GM18519 (cell line): ENCODE measurements around the gene HIP1R.

ENCODE experiments used
- ATAC-seq: cut with Tn5 transposase; IDR thresholded peaks from one replicate; pipeline ENCODE4 v1.9.1; 2021; ENCODE audit warnings: mild to moderate bottlenecking, moderate library complexity; ENCODE audit not compliant: unreplicated experiment, low FRiP score

HIP1R gene

DNA sequence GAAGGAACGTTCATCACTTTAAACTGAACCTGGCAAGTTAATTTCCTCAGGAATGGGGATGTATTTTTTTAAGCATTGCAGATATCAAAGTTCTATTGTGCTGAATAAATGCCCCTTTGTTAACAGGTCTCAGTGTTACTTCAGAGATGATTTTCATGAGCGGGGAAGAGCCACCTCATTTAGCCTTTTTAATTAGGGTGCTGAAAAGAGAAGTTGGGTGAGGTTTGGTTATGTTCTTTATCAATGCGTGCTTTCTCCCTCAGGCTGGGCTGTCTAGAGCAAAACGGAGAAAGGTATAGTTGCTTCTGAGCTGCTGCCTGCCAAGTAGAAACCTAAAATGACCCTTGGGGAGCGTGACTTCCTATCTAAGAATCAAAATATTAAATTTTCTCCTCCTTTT lies 8.0 kb upstream of the HIP1R start:
- ATAC-seq: no peak

DNA sequence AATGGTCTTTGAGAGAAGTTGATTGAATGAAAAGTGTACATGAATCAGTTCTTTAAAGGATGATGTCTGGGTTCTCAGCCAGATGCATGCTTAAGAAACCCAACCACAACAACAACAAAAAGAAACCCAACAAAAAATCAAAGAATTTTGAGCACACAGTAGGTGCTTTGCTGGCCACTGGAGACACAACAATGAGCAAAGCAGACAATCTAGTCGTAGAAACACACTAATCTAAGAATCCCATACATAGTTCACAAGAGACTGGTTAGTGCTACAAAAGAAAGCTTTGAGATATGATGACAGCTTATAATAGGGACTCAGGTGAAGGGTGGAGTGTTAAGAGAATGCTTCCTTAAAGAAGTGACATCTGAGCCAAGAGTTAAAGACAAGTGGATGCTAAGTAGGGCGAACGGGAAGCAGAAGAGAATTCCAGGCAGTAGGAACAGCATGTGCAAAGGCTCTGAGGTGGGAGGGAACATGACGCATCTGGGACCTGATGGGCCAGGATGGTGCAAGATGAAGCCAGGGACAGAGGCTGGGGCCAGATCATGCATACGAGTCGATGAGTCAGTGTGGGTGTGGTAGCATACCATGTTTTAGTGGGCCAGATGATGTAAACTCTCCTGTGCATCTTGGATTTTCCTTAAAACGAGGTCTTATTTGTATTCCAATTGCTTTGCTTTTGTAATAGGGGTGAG lies 4.6 kb upstream of the HIP1R start:
- ATAC-seq: no peak

- no peak for ATAC-seq
Observed at GRCh38 chr12:122834104-122834920, 945 bp upstream of the HIP1R start.

GRCh38 chr12:122835750-122836026 lies 431 bp downstream of the HIP1R start:
- no peak for ATAC-seq

DNA sequence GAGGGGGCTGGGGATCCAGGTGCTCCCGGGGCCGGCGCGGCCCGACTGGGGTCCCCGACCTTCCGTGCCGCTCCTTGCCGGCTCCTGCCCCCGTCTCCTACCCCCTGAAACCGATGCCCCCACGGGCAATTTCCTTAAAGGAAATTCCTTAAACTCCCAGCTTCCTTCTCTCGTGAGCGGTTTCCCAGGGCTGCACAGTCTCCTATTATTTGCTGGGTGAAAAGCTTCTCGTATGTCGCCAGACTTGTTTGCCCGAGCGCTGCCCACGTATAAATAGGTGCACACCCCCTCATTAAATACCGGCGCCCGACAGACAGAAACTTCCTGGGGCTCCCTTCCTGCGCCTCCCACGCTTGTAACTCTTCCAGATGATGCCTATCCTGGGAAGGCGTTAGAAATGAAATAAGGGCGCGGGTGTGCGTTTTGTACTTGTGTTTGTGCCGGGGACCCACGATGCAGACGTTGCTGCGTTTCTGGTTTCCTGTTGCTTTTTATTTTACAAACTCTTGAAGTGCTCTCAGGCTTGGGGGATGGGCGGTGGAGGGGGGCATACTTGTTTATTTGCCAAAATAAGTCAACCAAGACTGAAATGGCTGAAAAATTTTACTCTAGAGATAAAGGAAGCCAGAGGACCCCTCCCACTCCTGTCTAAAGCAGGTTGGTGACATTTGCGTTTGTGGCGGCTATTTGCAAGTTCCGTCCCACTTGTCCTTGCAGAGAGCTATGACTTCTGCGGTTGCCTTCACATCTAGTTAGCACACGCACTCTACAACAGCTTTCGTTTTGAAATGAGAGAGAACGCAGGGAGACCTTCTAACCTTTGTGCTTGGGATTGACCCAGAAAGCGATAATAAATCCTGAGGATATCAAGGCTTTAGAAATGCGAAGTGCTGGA lies 1.0 kb downstream of the HIP1R start:
- ATAC-seq: no peak

GRCh38 chr12:122837306-122838265 lies 2.3 kb downstream of the HIP1R start:
- ATAC-seq: no peak

GRCh38 chr12:122838841-122839240 lies 3.6 kb downstream of the HIP1R start:
- no peak for ATAC-seq

DNA sequence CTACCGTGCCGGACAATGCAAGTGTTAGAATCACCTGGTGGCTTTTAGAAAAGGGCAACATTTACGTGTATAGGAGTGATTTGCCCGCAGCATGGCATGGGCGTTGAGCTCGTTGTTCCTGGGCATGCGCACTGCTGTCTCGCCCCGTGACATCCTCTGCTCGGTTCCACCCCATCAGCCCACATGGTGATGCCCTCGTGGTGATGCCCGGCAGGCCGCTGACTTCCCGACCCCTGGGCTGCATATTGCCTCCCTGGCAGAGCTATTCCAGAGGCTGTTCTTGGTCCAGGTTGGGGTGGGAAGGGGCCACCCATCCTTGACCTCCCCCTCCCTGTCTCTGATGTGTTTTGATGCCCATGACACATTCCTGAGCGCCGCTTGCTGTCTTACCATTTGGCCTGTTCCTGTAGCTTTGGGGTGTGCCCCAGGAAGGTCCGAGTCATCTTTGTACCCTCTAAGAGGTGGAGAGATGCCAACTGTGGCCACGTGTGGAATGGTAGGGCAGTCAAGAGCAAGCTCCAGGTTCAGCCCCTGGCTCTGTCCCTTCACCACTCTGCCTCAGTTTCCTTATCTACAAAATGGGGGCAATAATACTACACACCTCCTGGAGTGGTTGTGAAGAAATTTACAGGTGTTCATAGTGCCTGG lies 4.8 kb downstream of the HIP1R start:
- no peak for ATAC-seq

- no peak for ATAC-seq
Observed at GRCh38 chr12:122840580-122841513, 5.6 kb downstream of the HIP1R start.

DNA sequence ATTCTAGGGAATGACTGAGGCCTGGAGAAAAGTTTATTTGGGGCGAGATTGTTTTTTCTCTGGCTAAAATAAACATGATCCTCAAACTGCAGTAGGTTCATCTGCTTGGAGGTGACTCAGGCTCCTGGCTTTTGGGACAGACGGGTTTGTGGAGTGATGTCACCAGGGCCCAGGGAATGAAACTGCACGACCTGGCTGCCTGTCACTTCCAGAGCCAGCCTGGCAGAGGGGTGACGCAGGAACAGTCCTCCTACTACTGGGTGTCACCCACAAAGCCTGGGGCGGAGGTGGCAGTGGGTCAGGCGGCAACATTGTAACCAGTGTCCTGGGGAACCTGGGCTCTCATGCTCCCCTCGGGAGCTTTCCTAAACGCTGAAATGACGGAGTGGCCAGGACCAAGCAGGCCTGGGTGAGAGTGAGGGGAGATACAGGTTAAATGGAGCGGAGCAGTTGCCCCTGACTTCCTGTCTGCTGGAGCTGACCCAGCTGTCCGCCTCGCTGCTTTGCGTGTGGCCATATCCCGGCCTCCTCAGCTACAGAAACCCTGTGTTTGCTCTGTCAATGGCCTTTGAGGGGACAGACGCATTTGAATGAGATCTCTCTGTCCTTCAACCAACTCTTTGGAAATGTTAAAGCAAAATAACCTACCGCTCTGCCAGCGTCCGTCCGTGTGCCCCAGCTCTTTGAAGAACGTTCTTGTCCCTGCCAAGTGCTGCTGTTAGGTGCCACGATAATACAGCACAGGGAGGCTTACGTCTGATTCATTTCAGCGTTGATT lies 6.5 kb downstream of the HIP1R start:
- no peak for ATAC-seq

GRCh38 chr12:122842505-122843405 lies 7.5 kb downstream of the HIP1R start:
- ATAC-seq: no peak

GRCh38 chr12:122843455-122843854 lies 8.2 kb downstream of the HIP1R start:
- no peak for ATAC-seq

- ATAC-seq: no peak
Observed at GRCh38 chr12:122844366-122844971, 9.2 kb downstream of the HIP1R start.

- no peak for ATAC-seq
Observed at GRCh38 chr12:122845041-122845864, 10.0 kb downstream of the HIP1R start.

DNA sequence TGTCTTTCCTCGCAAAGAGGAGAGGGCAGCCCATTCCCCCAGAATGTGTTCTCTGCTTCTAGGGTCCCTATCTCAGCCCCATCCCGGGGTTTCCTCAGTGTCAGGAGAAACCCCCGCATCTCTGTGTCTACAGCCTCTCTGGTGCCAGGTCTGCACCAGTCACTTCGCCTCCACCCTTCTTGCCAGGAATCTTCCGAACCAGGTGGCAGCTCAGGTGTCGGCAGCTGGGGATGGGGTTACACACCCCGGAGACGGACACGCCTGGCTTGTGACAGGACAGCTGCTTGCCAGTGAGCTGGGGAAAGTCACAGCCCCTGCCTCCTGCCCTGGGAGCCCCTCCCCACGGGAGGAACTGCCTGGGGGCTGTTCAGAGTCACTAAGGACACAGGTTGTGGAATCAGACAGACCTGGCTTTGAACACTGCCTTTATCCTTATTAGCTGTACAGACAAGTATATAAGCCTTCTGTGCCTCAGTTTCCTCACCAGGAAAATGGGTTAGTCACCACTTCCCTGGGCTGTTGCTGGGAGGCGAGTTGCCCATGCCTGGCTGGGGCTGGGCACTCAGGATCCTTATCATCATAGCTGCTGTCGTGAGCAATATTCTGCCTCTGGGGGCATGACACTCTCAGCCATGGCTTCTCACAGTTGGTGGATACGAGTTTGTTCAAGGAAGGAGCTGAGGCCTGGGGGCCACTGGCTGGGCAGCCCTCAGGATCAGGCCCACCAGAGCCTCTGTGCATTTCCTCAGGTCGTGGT lies 10.8 kb downstream of the HIP1R start:
- ATAC-seq: no peak
